ENCODE results near the gene ING4. TPM values are rescaled to one million over a fixed set of nuclear protein-coding genes. Genes with fewer than 3 reads are reported as not detected.

Gene ING4
- total and polyA plus RNA-seq, 4 donors = 13.9 to 18.1 (median 15.2) TPM

DNA sequence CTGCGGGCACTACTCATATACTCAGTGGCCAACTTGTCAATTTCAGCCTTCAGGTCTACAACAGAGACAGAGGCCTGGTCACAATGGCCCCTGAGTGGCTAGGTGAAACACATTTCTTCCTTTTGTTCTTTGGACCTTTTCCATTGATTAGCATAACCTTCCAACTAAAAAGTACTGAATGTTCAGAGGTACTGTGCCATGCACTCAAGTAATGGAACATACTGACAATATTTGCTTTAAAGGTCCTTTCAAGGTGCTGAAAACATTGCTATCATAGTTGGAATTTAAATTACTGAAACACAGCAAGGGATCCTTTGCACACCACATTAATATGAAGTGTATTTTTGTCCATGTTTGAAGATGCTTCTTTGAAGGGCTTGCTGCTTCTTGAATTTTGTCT, 9.6 kb downstream of the ING4 start:
- 98% methylated on average over 1 of the region's 1 CpG for WGBS
- no peak overlapping the region for H3K27ac ChIP-seq (ENCODE audit: low read depth in 1 of 2, low read length in 2 of 2)
- no peaks in the 10 kb centered on the region for H3K9me3 ChIP-seq (ENCODE audit: control insufficient read depth in 4 of 4, low read length in 3 of 4)
- peaks cover 4 to 44% (median 35%) of the 10 kb centered on the region in 4 donors for H3K36me3 ChIP-seq (ENCODE audit: control insufficient read depth in 4 of 4, insufficient read depth in 3 of 4, low read depth in 1 of 4, low read length in 3 of 4)
- H3K4me1 ChIP-seq (ENCODE audit: control insufficient read depth in 4 of 4, insufficient read depth in 4 of 4, low read length in 3 of 4) = peaks cover 0 to 11% (median 4%) of the 10 kb centered on the region in 4 donors
- DNase-seq (ENCODE audit: low spot score) = no peak
- H3K4me3 ChIP-seq (ENCODE audit: low read depth in 1 of 3, low read length in 3 of 3) = no peak overlapping the region
- H3K9ac ChIP-seq (ENCODE audit: low read depth in 1 of 2, low read length in 2 of 2) = no peak overlapping the region
- TF ChIP-seq GABPA (IDR thresholded peaks at IDR 0.05 in 1 of 2, conservative IDR thresholded peaks at IDR 0.05 in 1 of 2) = no peak
- no peak for TF ChIP-seq FOXA1 (IDR thresholded peaks at IDR 0.05)
- H3K27me3 ChIP-seq (ENCODE audit: control insufficient read depth in 4 of 4, insufficient read depth in 4 of 4, low read length in 3 of 4) = no peaks in the 10 kb centered on the region

DNA sequence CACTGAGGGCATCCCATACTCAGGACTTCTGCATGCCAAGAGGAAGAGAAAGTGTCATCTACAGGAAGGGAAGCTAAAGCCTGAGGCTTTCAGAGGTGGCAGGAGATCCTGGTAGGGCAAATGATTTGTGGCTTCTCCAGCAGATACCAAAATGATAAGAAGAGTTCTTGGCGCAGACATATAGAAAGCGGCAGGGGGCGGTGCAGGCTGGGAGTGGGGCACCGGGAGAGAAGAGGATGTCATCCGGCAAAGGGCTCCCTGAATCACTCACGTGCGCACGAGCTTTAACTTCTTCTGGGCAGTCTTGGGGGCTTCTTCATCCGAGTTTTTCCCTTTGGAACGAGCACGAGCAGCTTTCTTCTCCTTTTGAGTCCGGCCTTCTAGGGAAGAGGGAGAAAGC, 10.5 kb downstream of the ING4 start:
- 96% methylated on average over 12 of the region's 12 CpGs for WGBS
- no peaks in the 10 kb centered on the region for H3K27me3 ChIP-seq (ENCODE audit: control insufficient read depth in 4 of 4, insufficient read depth in 4 of 4, low read length in 3 of 4)
- H3K9me3 ChIP-seq (ENCODE audit: control insufficient read depth in 4 of 4, low read length in 3 of 4) = no peaks in the 10 kb centered on the region
- no peak overlapping the region for H3K4me3 ChIP-seq (ENCODE audit: low read depth in 1 of 3, low read length in 3 of 3)
- no peak overlapping the region for H3K27ac ChIP-seq (ENCODE audit: low read depth in 1 of 2, low read length in 2 of 2)
- no peak overlapping the region for H3K9ac ChIP-seq (ENCODE audit: low read depth in 1 of 2, low read length in 2 of 2)
- H3K36me3 ChIP-seq (ENCODE audit: control insufficient read depth in 4 of 4, insufficient read depth in 3 of 4, low read depth in 1 of 4, low read length in 3 of 4) = peaks cover 1 to 49% (median 35%) of the 10 kb centered on the region in 4 donors
- no peak for TF ChIP-seq EGR1 (IDR thresholded peaks at IDR 0.05; ENCODE audit: low read depth in 2 of 2)
- TF ChIP-seq, protein P1, sequence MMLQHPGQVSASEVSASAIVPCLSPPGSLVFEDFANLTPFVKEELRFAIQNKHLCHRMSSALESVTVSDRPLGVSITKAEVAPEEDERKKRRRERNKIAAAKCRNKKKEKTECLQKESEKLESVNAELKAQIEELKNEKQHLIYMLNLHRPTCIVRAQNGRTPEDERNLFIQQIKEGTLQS (IDR thresholded peaks at IDR 0.05) = no peak
- no peak for TF ChIP-seq TAF1 (conservative IDR thresholded peaks at IDR 0.05)
- TF ChIP-seq YY1 (IDR thresholded peaks at IDR 0.05) = no peak
- TF ChIP-seq, protein P2, sequence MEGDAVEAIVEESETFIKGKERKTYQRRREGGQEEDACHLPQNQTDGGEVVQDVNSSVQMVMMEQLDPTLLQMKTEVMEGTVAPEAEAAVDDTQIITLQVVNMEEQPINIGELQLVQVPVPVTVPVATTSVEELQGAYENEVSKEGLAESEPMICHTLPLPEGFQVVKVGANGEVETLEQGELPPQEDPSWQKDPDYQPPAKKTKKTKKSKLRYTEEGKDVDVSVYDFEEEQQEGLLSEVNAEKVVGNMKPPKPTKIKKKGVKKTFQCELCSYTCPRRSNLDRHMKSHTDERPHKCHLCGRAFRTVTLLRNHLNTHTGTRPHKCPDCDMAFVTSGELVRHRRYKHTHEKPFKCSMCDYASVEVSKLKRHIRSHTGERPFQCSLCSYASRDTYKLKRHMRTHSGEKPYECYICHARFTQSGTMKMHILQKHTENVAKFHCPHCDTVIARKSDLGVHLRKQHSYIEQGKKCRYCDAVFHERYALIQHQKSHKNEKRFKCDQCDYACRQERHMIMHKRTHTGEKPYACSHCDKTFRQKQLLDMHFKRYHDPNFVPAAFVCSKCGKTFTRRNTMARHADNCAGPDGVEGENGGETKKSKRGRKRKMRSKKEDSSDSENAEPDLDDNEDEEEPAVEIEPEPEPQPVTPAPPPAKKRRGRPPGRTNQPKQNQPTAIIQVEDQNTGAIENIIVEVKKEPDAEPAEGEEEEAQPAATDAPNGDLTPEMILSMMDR (IDR thresholded peaks at IDR 0.05; ENCODE audit: low read depth, low read length, missing input control) = no peak
- no peak for TF ChIP-seq JUND (IDR thresholded peaks at IDR 0.05)
- TF ChIP-seq NR2F2 (IDR thresholded peaks at IDR 0.05) = no peak
- TF ChIP-seq, protein P3, sequence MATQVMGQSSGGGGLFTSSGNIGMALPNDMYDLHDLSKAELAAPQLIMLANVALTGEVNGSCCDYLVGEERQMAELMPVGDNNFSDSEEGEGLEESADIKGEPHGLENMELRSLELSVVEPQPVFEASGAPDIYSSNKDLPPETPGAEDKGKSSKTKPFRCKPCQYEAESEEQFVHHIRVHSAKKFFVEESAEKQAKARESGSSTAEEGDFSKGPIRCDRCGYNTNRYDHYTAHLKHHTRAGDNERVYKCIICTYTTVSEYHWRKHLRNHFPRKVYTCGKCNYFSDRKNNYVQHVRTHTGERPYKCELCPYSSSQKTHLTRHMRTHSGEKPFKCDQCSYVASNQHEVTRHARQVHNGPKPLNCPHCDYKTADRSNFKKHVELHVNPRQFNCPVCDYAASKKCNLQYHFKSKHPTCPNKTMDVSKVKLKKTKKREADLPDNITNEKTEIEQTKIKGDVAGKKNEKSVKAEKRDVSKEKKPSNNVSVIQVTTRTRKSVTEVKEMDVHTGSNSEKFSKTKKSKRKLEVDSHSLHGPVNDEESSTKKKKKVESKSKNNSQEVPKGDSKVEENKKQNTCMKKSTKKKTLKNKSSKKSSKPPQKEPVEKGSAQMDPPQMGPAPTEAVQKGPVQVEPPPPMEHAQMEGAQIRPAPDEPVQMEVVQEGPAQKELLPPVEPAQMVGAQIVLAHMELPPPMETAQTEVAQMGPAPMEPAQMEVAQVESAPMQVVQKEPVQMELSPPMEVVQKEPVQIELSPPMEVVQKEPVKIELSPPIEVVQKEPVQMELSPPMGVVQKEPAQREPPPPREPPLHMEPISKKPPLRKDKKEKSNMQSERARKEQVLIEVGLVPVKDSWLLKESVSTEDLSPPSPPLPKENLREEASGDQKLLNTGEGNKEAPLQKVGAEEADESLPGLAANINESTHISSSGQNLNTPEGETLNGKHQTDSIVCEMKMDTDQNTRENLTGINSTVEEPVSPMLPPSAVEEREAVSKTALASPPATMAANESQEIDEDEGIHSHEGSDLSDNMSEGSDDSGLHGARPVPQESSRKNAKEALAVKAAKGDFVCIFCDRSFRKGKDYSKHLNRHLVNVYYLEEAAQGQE (IDR thresholded peaks at IDR 0.05) = no peak
- TF ChIP-seq HNF4A (conservative IDR thresholded peaks at IDR 0.05) = no peak
- TF ChIP-seq FOXA2 (IDR thresholded peaks at IDR 0.05) = no peak
- no peak for TF ChIP-seq FOXA1 (IDR thresholded peaks at IDR 0.05)
- TF ChIP-seq, protein P4, sequence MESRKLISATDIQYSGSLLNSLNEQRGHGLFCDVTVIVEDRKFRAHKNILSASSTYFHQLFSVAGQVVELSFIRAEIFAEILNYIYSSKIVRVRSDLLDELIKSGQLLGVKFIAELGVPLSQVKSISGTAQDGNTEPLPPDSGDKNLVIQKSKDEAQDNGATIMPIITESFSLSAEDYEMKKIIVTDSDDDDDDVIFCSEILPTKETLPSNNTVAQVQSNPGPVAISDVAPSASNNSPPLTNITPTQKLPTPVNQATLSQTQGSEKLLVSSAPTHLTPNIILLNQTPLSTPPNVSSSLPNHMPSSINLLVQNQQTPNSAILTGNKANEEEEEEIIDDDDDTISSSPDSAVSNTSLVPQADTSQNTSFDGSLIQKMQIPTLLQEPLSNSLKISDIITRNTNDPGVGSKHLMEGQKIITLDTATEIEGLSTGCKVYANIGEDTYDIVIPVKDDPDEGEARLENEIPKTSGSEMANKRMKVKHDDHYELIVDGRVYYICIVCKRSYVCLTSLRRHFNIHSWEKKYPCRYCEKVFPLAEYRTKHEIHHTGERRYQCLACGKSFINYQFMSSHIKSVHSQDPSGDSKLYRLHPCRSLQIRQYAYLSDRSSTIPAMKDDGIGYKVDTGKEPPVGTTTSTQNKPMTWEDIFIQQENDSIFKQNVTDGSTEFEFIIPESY (IDR thresholded peaks at IDR 0.05) = no peak
- TF ChIP-seq HNF4G (IDR thresholded peaks at IDR 0.05) = no peak
- H3K4me1 ChIP-seq (ENCODE audit: control insufficient read depth in 4 of 4, insufficient read depth in 4 of 4, low read length in 3 of 4) = peaks cover 0 to 11% (median 4%) of the 10 kb centered on the region in 4 donors
- no peak for DNase-seq (ENCODE audit: low spot score)

Measured in liver (tissue), 9 donors.